ENCODE data around the gene PKD2L1. TPM values are rescaled to one million over a fixed set of nuclear protein-coding genes. Genes with fewer than 3 reads are reported as not detected.

PKD2L1 gene
- total and polyA plus RNA-seq, 2 of the 8 experiments (the other 6 are each of a cell fraction or from before 2014, with no cell fraction given), result 0.20 to 0.33 TPM

DNA sequence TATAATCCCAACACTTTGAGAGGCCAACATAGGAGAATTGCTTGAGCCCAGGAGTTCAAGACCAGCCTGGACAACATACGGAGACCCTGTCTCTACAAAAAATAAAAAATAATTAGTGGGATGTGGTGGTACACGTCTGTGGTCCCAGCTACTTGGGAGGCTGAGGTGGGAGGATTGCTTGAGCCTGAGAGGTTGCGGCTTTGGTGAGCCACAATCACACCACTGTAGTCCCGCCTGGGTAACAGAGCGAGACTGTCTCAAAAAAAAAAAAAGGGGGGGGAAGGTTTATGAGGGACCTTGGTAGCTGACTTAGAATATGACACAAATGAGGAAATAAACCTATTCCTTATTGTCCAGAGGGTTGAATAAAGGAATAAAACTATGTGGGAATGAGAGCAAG lies 47.8 kb upstream of the PKD2L1 start:
- peaks cover 6 to 18% (median 11%) of the 10 kb centered on the region in 4 experiments; a peak in 6 of 8 replicates for H3K36me3 ChIP-seq (ENCODE audit: control insufficient read depth in 2 of 4, insufficient read depth in 4 of 4, low read length in 3 of 4)
- H2BK12ac ChIP-seq (ENCODE audit: low read depth, low read length), result no peak overlapping the region
- peaks cover 0 to 2% (median 2%) of the 10 kb centered on the region in 4 experiments; a peak in 1 of 7 replicates for H3K4me1 ChIP-seq (replicated peaks in 1 of 4; ENCODE audit: control insufficient read depth in 3 of 4, insufficient read depth in 4 of 4, low read length in 3 of 4)
- H4K20me1 ChIP-seq (replicated peaks in 1 of 2; ENCODE audit: control insufficient read depth in 1 of 2, insufficient read depth in 2 of 2, low read length in 2 of 2), result peaks cover 0 to 6% of the 10 kb centered on the region in 2 experiments
- TF ChIP-seq, protein P1, sequence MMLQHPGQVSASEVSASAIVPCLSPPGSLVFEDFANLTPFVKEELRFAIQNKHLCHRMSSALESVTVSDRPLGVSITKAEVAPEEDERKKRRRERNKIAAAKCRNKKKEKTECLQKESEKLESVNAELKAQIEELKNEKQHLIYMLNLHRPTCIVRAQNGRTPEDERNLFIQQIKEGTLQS (IDR thresholded peaks at IDR 0.05; ENCODE audit: insufficient read depth, low read depth, low read length), result no peak
- TF ChIP-seq JUND (IDR thresholded peaks at IDR 0.05; ENCODE audit: low read length), result no peak
- H2AK5ac ChIP-seq (ENCODE audit: low read depth, low read length), result no peak overlapping the region
- H4K5ac ChIP-seq (ENCODE audit: insufficient read length, low read depth, low read length), result no peak overlapping the region
- ChIA-PET POLR2A (ENCODE audit: partially characterized antibody) (interaction anchor here (0.8 to 1.1 kb wide), 4 partner anchors 9 to 91 kb away, joined by 3 to 4 read pairs (median 3); partner anchors contain the start of genes BLOC1S2 and SCD), CTCF (ENCODE audit: partially characterized antibody) (interaction anchor here (0.6 to 1.0 kb wide), 6 partner anchors 11 to 138 kb away, joined by 3 to 8 read pairs (median 4); no protein-coding TSS in a partner anchor)
- DNase-seq (ENCODE audit: low read depth in 1 of 2, low spot score in 2 of 2) (no peak), FAIRE-seq (no peak)
- no peak overlapping the region for H3K9ac ChIP-seq (replicated peaks in 1 of 4; ENCODE audit: extremely low read depth in 1 of 4, low read depth in 3 of 4, low read length in 3 of 4)
- H3K18ac ChIP-seq (ENCODE audit: extremely low read depth, low read length), result no peak overlapping the region
- no peak overlapping the region for H2BK5ac ChIP-seq (ENCODE audit: low read depth, low read length)
- H3K4me2 ChIP-seq (ENCODE audit: insufficient read depth in 1 of 2, low read depth in 2 of 2, low read length in 2 of 2), result no peak overlapping the region
- H2AFZ ChIP-seq (ENCODE audit: low read length), result no peak overlapping the region
- no peaks in the 10 kb centered on the region for H3K9me3 ChIP-seq (ENCODE audit: insufficient read depth in 2 of 2, low read depth in 1 of 2, low read length in 1 of 2)
- H2BK15ac ChIP-seq (ENCODE audit: low read length), result no peak overlapping the region
- H3K27ac ChIP-seq (ENCODE audit: low read depth, low read length), result no peak overlapping the region
- no peak overlapping the region for H3K56ac ChIP-seq (replicated peaks; ENCODE audit: insufficient read length, low read depth, low read length)
- no peak overlapping the region for H3K4me3 ChIP-seq (ENCODE audit: extremely low read depth in 1 of 4, insufficient read depth in 2 of 4, low read depth in 3 of 4, low read length in 4 of 4)
- peaks cover 0 to 25% of the 10 kb centered on the region in 2 experiments; a peak in 2 of 4 replicates for H3K79me2 ChIP-seq (ENCODE audit: control insufficient read depth in 1 of 2, insufficient read depth in 2 of 2, low read length in 2 of 2)
- H3K79me1 ChIP-seq (ENCODE audit: low read depth, low read length), result no peaks in the 10 kb centered on the region
- no peak overlapping the region for H3K23ac ChIP-seq (ENCODE audit: insufficient read length)
- H4K91ac ChIP-seq (replicated peaks; ENCODE audit: insufficient read length, low read length), result no peak overlapping the region
- H3K27me3 ChIP-seq (replicated peaks in 1 of 4; ENCODE audit: control insufficient read depth in 3 of 4, extremely low read depth in 1 of 4, insufficient read depth in 3 of 4, low read length in 3 of 4), result no peaks in the 10 kb centered on the region
- H3K23me2 ChIP-seq (ENCODE audit: low read depth, low read length), result peaks cover 10% of the 10 kb centered on the region
- no peak overlapping the region for H3K14ac ChIP-seq (ENCODE audit: insufficient read length)
- WGBS, 2 experiments (ENCODE audit: extremely low coverage in 1 of 2, insufficient coverage in 1 of 2, insufficient read length in 1 of 2, insufficient replicate concordance in 2 of 2, low coverage in 1 of 2, low lambda C conversion rate in 2 of 2, missing lambda C conversion rate in 1 of 2), result 92% methylated on average over 5 of the region's 5 CpGs; no CpG with 5 or more reads in 1 of the 2 experiments
- no peak overlapping the region for H2BK20ac ChIP-seq (ENCODE audit: low read length)
- H4K8ac ChIP-seq (ENCODE audit: extremely low read depth, insufficient read depth, low read length), result no peak overlapping the region
- no peak overlapping the region for H2BK120ac ChIP-seq (replicated peaks; ENCODE audit: low read depth, low read length)
- H3K4ac ChIP-seq (replicated peaks; ENCODE audit: insufficient read length, low read depth, low read length), result no peak overlapping the region

Measured in H1 (cell line).